IPS-20b (cell line): ENCODE results near the gene RUBCN.
"Not testable (repeated sequence)": the region's sequence is repeated elsewhere in the genome, so short reads cannot be mapped to it uniquely, and the experiment has no call there.

ENCODE experiments used
- H3K27ac ChIP-seq: one replicate; pipeline ENCODE4 v1.5.1; 2013; ENCODE audit warnings: low read length
- H3K27me3 ChIP-seq: 2 replicates; pipeline ENCODE4 v1.6.1; 2013; ENCODE audit warnings: mild to moderate bottlenecking, low read length, inconsistent platforms; ENCODE audit not compliant: insufficient read depth
- H3K36me3 ChIP-seq: 2 replicates; pipeline ENCODE4 v1.6.1; 2013; ENCODE audit warnings: low read depth, mild to moderate bottlenecking, inconsistent platforms, low read length, moderate library complexity; ENCODE audit not compliant: insufficient read depth
- H3K4me1 ChIP-seq: 2 replicates; pipeline ENCODE4 v1.6.1; 2013; ENCODE audit warnings: mild to moderate bottlenecking, control low read depth, inconsistent platforms, low read length, moderate library complexity; ENCODE audit not compliant: insufficient read depth
- H3K4me3 ChIP-seq: 2 replicates; pipeline ENCODE4 v1.5.1; 2013; ENCODE audit warnings: mild to moderate bottlenecking, low read length, inconsistent platforms
- H3K9ac ChIP-seq: 2 replicates; pipeline ENCODE4 v1.6.1; 2013; ENCODE audit warnings: low read depth, mild to moderate bottlenecking, inconsistent platforms, low read length, moderate library complexity
- H3K9me3 ChIP-seq: 2 replicates; pipeline ENCODE4 v1.6.1; 2013; ENCODE audit warnings: mild to moderate bottlenecking, low read depth, low read length, inconsistent platforms; ENCODE audit not compliant: insufficient read depth

The RUBCN gene

DNA sequence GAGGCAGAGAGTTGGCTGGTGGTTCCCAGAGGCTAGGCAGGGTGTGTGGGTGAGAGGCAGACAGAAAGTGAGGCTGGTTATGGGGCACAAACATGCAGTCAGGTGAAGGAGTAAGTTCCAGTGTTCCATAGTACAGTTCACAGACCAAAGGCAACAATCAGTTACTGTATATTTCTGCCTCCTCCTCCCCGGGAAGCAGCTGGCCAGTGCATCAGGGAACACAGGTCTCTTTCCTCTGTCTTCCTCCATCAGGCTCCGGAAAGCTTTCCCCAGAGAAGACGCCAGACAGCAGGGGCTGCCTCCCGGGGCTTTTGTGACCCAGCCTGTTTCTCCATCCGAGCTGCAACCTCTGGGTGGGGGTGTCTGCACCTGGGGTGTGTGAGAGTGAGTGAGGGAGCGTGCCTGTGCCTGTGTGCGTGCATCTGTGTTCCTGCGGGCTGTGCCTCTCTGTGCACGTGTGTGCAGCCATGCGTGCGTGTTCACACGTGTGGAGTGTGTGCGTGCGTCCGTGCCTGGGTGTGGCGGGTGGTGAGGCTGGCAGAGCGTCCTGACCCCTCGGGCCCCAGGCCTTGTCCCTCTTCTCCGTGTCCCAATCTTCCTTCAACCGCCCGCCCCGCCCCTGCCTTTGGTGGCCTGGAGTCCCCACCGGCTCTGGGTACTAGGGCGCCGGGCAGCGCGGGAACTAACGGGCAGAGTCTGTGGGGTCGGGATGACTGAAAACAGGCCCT lies 72.1 kb downstream of the RUBCN start:
- H3K36me3 ChIP-seq, H3K4me3 ChIP-seq, H3K27ac ChIP-seq, H3K27me3 ChIP-seq, H3K9me3 ChIP-seq, H3K9ac ChIP-seq, H3K4me1 ChIP-seq: not testable (repeated sequence)

DNA sequence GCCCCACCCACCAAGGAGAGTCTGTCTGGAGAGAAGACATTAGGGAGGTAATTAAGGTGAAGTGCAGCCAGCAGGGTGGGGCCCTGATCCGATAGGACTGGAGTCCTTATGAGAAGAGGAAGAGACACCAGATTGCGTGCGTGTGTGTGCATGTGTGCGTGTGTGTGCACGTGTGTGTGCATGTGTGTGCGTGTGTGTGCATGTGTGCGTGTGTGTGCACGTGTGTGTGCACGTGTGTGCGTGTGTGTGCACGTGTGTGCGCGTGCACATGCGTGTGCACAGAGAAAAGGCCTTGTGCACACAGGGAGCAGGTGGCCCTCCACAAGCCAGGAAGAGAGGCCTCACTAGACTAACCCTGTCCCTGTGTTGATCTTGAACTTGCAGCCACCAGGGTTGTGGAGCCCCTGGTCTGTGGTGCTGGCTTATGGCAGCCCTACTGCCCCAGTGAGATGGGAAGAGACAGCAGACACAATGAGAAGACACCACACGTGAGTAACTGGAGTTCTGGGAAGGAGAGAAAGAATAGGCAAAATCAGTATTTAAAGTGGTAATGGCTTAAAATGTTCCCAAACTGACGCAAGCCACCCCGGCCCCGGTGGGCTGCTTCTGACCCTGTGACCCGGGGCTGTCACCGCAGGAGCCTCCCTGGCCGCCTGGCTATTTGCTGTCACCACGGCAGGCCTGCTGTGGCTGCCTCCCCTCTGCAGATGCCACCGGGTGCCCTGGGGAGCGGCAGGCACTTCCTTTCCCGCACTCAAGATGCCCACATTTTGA lies 73.2 kb downstream of the RUBCN start:
- not testable (repeated sequence) for H3K27ac ChIP-seq, H3K36me3 ChIP-seq, H3K4me1 ChIP-seq, H3K9ac ChIP-seq, H3K9me3 ChIP-seq, H3K27me3 ChIP-seq, H3K4me3 ChIP-seq

GRCh38 chr3:197662352-197662751 lies 74.4 kb downstream of the RUBCN start:
- H3K27ac ChIP-seq, H3K9ac ChIP-seq: not testable (repeated sequence)

GRCh38 chr3:197661874-197662273 lies 74.8 kb downstream of the RUBCN start:
- not testable (repeated sequence) for H3K4me1 ChIP-seq, H3K9ac ChIP-seq

More at GRCh38 chr3:197662352-197662751, 74.4 kb downstream of the RUBCN start:
- H3K9me3 ChIP-seq, H3K4me3 ChIP-seq, H3K36me3 ChIP-seq, H3K27me3 ChIP-seq, H3K4me1 ChIP-seq: not testable (repeated sequence)

GRCh38 chr3:197661234-197661834 lies 75.4 kb downstream of the RUBCN start:
- H3K27ac ChIP-seq, H3K4me3 ChIP-seq, H3K36me3 ChIP-seq, H3K9ac ChIP-seq, H3K9me3 ChIP-seq, H3K27me3 ChIP-seq, H3K4me1 ChIP-seq: not testable (repeated sequence)

More at GRCh38 chr3:197661874-197662273, 74.8 kb downstream of the RUBCN start:
- H3K27ac ChIP-seq, H3K36me3 ChIP-seq, H3K4me3 ChIP-seq, H3K27me3 ChIP-seq, H3K9me3 ChIP-seq: not testable (repeated sequence)

- not testable (repeated sequence) for H3K36me3 ChIP-seq, H3K27me3 ChIP-seq, H3K4me1 ChIP-seq, H3K9me3 ChIP-seq, H3K27ac ChIP-seq, H3K9ac ChIP-seq, H3K4me3 ChIP-seq
These were observed 77.0 kb downstream of the RUBCN start for GRCh38 chr3:197659701-197660100.

- H3K36me3 ChIP-seq, H3K9me3 ChIP-seq, H3K4me3 ChIP-seq, H3K27ac ChIP-seq, H3K4me1 ChIP-seq, H3K9ac ChIP-seq, H3K27me3 ChIP-seq: not testable (repeated sequence)
These were observed 77.6 kb downstream of the RUBCN start for GRCh38 chr3:197659144-197659543.

DNA sequence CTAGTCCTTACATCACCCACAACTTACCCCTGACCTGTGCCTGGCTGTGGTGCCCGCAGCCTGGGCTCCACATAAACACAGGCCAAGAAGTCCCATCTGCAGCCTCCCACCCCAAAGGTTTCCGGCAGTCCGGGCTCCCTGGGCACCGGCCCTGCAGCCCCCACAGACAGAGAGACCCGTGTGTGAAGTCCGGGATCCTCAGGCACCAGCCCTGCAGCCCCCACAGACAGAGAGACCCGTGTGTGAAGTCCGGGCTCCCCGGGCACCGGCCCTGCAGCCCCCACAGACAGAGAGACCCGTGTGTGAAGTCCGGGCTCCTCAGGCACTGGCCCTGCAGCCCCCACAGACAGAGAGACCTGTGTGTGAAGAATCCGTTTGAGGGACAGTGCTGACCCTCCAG lies 78.0 kb downstream of the RUBCN start:
- not testable (repeated sequence) for H3K9me3 ChIP-seq, H3K9ac ChIP-seq, H3K27me3 ChIP-seq, H3K36me3 ChIP-seq, H3K4me3 ChIP-seq, H3K27ac ChIP-seq, H3K4me1 ChIP-seq

DNA sequence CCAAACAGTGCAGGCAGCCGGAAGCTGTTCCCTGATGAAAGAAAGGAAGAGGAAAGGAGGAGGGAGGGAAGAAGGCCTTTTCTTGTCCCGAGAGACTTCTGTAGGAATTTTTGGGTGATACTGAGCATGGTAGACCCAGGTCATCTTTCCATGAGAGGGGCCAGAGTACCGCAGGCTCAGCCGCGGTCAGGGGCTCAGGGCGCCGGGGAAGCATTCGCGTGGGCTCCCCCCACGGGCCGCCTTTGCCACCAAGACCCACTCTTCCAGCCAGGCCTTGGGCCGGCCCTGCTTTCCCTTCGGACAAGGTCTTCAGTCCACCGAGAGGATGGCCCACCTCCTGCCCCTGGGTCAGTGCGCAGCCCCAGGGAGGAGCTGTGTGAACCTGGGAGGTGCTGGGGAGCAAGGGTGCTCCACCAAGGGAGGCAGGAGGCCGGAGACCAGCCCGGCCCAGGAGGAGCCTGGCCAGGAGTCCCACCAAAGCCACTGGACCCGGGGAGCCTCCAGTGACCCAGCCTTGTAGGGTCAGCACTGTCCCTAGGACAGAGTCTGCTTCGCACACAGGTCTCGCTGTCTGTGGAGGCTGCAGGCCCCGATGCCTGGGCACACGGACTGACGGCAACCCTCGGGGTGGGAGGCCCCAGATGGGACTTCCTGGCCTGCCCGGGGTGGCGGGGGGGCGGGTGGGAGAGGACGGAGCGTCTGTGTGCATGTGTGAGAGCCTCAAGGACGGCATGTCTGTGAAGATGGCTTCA lies 79.0 kb downstream of the RUBCN start:
- not testable (repeated sequence) for H3K9me3 ChIP-seq, H3K4me3 ChIP-seq, H3K27ac ChIP-seq, H3K36me3 ChIP-seq, H3K9ac ChIP-seq, H3K27me3 ChIP-seq, H3K4me1 ChIP-seq

GRCh38 chr3:197656960-197657359 lies 79.7 kb downstream of the RUBCN start:
- not testable (repeated sequence) for H3K27ac ChIP-seq, H3K4me3 ChIP-seq, H3K36me3 ChIP-seq, H3K27me3 ChIP-seq, H3K4me1 ChIP-seq, H3K9me3 ChIP-seq, H3K9ac ChIP-seq

GRCh38 chr3:197656129-197656528 lies 80.6 kb downstream of the RUBCN start:
- not testable (repeated sequence) for H3K27me3 ChIP-seq, H3K4me3 ChIP-seq, H3K9me3 ChIP-seq, H3K4me1 ChIP-seq, H3K36me3 ChIP-seq, H3K27ac ChIP-seq, H3K9ac ChIP-seq

DNA sequence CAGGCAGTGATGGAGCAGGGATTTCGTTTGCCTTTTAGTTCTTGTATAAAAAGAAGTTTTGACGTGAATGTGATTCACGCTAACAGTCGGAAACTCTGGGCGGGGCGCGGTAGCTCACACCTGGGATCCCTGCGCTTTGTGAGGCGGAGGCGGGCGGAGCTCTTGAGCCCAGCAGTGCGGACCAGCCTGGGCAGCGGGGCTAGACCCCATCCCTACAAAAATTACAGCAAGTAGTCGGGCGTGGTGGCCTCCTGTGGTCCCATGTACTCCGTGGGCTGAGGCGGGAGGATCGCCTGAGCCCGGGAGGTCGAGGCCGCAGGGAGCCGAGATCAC lies 81.7 kb downstream of the RUBCN start:
- not testable (repeated sequence) for H3K9me3 ChIP-seq, H3K4me3 ChIP-seq, H3K36me3 ChIP-seq, H3K9ac ChIP-seq, H3K4me1 ChIP-seq, H3K27ac ChIP-seq, H3K27me3 ChIP-seq
